ENCODE measurements around the gene PDE8A. TPM values are rescaled to one million over a fixed set of nuclear protein-coding genes. Genes with fewer than 3 reads are reported as not detected.
"Not testable (repeated sequence)": the region's sequence is repeated elsewhere in the genome, so short reads cannot be mapped to it uniquely, and the experiment has no call there.

Gene PDE8A
- total RNA-seq, 1 experiment from 2014 or later, result 30.4 TPM

DNA sequence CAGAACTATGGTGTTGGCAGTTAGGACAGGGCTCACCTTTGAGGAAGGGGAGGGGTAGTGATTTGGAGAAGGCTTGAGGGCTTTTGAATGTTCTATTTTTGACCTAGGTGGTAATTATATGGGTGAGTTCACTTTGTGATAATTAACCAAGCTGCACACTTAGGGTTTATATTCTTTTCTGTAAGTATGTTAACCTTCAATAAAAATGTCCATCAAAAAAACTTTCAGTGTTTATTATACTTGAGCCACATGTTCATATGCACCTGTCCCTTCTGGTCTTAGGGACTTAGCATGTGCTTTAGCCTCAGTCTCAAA is 28.4 kb downstream of the PDE8A start:
- no peak for DNase-seq (ENCODE audit: low spot score)

DNA sequence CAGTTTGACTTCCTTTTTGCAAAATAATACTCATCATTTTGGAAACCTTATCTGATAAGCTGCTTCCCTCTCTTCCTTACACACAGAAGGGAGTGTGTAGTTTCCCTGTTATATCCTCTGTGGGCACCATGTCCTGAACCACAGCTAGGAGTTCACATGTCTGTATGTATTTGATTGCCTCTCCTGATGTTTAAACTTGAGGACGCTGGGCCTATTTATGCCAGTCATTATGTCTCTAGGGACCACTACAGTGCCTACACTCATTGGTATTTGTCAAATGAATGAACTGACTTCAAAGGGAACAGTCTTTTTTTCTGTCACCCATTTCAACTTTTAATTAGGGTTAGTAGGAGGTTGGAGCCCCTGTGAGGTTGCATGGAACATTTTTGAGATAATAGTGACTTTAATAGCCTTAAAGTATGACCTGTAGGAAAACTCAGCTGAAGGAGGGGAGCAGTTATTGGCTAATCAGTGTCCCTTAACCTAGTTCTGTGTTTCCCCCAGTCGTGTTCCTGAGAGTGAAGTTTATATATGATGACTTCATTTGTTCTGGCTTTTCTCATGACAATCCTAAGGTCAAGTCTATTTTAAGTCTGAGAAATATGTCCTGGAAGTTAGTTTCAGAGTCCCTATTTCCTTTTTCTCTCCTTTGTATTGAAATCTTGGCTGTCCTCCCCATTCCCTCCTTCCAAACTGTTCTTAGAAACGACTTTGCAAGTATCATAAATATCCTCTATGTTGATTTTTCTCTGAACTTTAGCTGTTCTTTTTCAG is 28.9 kb downstream of the PDE8A start:
- DNase-seq (ENCODE audit: low spot score), result no peak

GRCh38 chr15:85011160-85011571 is 29.5 kb downstream of the PDE8A start:
- DNase-seq (ENCODE audit: low spot score), result no peak

GRCh38 chr15:85011724-85012123 is 30.1 kb downstream of the PDE8A start:
- DNase-seq (ENCODE audit: low spot score), result not testable (repeated sequence)

DNA sequence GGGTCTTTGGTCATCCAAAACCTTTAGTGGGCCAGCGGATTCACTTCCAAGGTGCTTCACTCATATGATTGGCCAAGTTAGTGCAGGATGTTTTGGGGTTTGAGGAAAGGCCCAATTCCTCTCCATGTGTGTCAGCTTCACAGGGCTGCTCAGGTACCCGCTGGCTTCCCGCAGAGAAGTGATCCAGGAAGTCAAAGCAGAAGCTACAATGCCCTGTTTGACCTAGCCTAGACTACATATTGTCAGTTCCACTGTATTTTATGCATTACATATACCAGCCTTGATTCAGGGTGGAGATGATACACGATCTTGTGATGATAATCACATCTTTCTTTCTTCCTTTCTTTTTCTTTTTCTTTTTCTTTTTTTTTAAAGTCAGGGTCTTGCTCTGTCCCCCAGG is 32.1 kb downstream of the PDE8A start:
- DNase-seq (ENCODE audit: low spot score), result no peak

DNA sequence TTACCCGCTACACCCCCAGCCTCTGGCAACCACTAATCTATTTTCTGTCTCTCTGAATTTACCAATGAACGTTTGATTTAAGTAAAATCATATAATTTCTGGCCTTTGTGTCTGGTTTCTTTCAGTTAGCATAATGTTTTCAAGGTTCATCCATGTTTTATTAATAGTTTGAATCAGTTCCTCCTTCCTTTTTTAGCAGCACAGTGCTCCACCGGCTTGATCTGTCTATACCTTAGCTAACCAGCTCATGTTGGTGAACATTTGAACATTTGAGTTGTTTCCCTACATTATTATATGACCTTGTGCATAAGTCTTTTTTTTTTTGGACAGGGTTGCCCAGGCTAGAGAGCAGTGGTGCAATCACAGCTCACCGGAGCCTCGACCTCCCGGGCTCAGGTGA is 33.3 kb downstream of the PDE8A start:
- no peak for DNase-seq (ENCODE audit: low spot score)

- no peak for DNase-seq (ENCODE audit: low spot score)
These were observed 34.6 kb downstream of the PDE8A start for GRCh38 chr15:85016275-85016674.

- DNase-seq (ENCODE audit: low spot score), result peak; percentile 27
These were observed 38.3 kb downstream of the PDE8A start for GRCh38 chr15:85019815-85020590.

DNA sequence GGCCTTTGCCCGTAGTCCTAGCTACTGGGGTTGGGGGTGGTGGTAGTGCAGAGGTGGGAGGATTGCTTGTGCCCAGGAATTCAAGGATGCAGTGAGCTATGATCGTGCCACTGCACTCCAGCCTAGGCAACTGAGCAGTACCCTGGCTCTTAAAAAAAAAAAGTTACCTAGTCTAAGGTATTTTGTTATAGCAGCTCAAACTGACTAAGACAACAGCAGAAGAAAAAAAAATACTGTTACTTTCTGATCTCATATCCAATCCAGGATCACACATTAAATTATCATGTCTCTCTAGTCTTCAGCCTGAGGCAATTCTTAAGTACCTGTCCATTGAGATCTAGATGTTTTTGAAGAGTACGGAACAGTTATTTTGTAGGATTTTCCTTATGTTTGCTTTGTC is 39.8 kb downstream of the PDE8A start:
- DNase-seq (ENCODE audit: low spot score), result no peak

- no peak for DNase-seq (ENCODE audit: low spot score)
These were observed 41.3 kb downstream of the PDE8A start for GRCh38 chr15:85022860-85023403.

- DNase-seq (ENCODE audit: low spot score), result no peak
These were observed 42.3 kb downstream of the PDE8A start for GRCh38 chr15:85024003-85024402.

- peak; percentile 74 for DNase-seq (ENCODE audit: low spot score)
These were observed 43.1 kb downstream of the PDE8A start for GRCh38 chr15:85024509-85025336.

DNA sequence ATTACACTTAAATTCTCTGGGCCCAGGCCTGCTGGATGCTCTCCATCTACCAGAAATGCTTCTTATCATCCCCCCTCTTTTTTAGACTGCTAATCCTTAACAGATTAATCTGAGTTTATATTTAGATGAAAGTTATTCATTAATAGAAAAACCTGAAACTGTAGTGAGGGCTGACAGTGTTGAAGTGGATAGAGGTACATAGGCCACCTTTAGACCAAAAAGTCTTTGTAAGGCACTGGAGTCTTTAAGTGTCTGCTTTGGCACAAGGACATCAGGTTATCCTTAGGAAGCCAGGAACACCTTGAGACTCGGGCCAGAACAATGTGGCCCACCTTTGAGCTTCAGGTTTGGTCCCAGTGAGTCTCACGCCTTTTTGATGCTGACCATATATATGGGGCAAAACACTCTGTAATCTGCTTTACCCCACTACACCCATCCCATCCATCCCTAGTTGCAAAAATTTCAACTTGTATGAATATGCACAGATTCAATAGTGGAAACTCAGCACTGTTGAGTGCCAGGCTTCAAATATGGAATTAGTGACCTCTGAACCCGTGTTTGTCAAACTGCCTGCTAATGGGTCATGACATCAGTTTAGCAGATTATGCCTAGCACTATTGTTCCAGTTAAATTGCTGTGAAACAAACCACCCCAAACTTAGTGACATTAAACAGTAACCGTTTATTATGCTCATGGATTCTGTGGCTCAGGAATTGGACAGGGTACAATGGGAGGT is 44.0 kb downstream of the PDE8A start:
- DNase-seq (ENCODE audit: low spot score), result no peak

GRCh38 chr15:85026304-85027032 is 44.8 kb downstream of the PDE8A start:
- no peak for DNase-seq (ENCODE audit: low spot score)

- no peak for DNase-seq (ENCODE audit: low spot score)
These were observed 45.4 kb downstream of the PDE8A start for GRCh38 chr15:85027033-85027380.

- DNase-seq (ENCODE audit: low spot score), result no peak
These were observed 45.8 kb downstream of the PDE8A start for GRCh38 chr15:85027421-85027820.

GRCh38 chr15:85028416-85028815 is 46.8 kb downstream of the PDE8A start:
- no peak for DNase-seq (ENCODE audit: low spot score)

DNA sequence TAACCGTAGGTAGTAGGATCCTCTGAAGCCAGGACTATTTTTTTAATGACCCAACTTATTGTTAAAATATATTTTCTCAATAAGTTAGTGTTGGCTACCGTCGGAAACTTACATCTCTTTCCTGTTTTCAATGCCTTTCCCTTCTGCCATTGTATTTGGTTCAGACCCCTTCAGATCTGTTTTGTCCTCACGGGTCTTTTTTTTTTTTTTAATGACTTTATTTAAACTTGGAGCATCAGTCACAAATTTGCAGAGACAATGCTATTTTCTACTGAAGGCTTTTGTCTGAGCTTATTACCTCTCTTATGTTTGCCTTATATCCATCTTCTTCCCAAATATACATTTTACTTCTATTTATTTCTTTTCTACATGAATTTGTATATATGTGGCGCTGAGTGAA is 47.6 kb downstream of the PDE8A start:
- no peak for DNase-seq (ENCODE audit: low spot score)

GRCh38 chr15:85030301-85030929 is 48.8 kb downstream of the PDE8A start:
- peak; percentile 54 for DNase-seq (ENCODE audit: low spot score)
